ENCODE results near the gene CCP110. TPM values are rescaled to one million over a fixed set of nuclear protein-coding genes. Genes with fewer than 3 reads are reported as not detected.

The CCP110 gene
- polyA plus RNA-seq, 1 donor (not counting 4 experiments of a cell fraction or from before 2014, with no cell fraction given): 5.5 TPM

GRCh38 chr16:19502395-19503131, 21.2 kb upstream of the CCP110 start:
- H3K9ac ChIP-seq (ENCODE audit: control insufficient read depth, extremely low read depth, insufficient read depth, low read length): no peak overlapping the region
- no peaks in the 10 kb centered on the region for H3K9me3 ChIP-seq (ENCODE audit: control insufficient read depth, low read depth, low read length)
- H3K27ac ChIP-seq (ENCODE audit: control insufficient read depth, insufficient read depth, low read length): no peak overlapping the region
- peaks cover 4% of the 10 kb centered on the region for H4K20me1 ChIP-seq (ENCODE audit: control insufficient read depth, extremely low read depth, insufficient read depth, low read length)
- H3K4me2 ChIP-seq (ENCODE audit: control insufficient read depth, extremely low read depth, insufficient read depth, low read depth, low read length): no peak overlapping the region
- peak; percentile 9 for FAIRE-seq
- no peak overlapping the region for H2AFZ ChIP-seq (ENCODE audit: control insufficient read depth, low read length)
- TF ChIP-seq CTCF (optimal IDR thresholded peaks at IDR 0.05 in 1 of 3, IDR thresholded peaks at IDR 0.05 in 1 of 3, conservative IDR thresholded peaks at IDR 0.05 in 1 of 3; ENCODE audit: extremely low read depth in 1 of 3, insufficient read depth in 2 of 3, low read length in 3 of 3) (peak; percentile 59 to 78 (median 74)), EZH2 (IDR thresholded peaks at IDR 0.05; ENCODE audit: low read length) (no peak)
- H3K4me3 ChIP-seq (ENCODE audit: control insufficient read depth in 2 of 3, extremely low read depth in 1 of 3, insufficient read depth in 2 of 3, low read depth in 1 of 3, low read length in 3 of 3): no peak overlapping the region
- peak; percentile 38 for DNase-seq (ENCODE audit: low read depth, low spot score)
- H3K9me1 ChIP-seq (ENCODE audit: control insufficient read depth, extremely low read depth, insufficient read depth, low read length): no peaks in the 10 kb centered on the region
- H3K36me3 ChIP-seq (ENCODE audit: control insufficient read depth in 2 of 2, extremely low read depth in 1 of 2, insufficient read depth in 2 of 2, low read length in 2 of 2): peaks cover 16 to 20% of the 10 kb centered on the region in 2 experiments
- peaks cover 6% of the 10 kb centered on the region for H3K4me1 ChIP-seq (ENCODE audit: control insufficient read depth, extremely low read depth, insufficient read depth, low read length)
- dilution Hi-C loops (cut with MboI; ENCODE audit: extremely low pct_ligation_motif_present, low sequenced_read_pairs): loop anchor here (25.0 kb wide), 1 partner anchor 90 kb away; the partner anchor contains the start of gene TMC5
- no peaks in the 10 kb centered on the region for H3K27me3 ChIP-seq (ENCODE audit: control insufficient read depth, extremely low read depth, insufficient read depth, low read length)
- no peaks in the 10 kb centered on the region for H3K79me2 ChIP-seq (ENCODE audit: control insufficient read depth, insufficient read depth, low read length)

- Histone ChIP-seq H2AFZ (ENCODE audit: control insufficient read depth, low read length) (no peak overlapping the region), H3K9me3 (ENCODE audit: control insufficient read depth, low read depth, low read length) (no peaks in the 10 kb centered on the region), H3K4me1 (ENCODE audit: control insufficient read depth, extremely low read depth, insufficient read depth, low read length) (peaks cover 6% of the 10 kb centered on the region), H3K27ac (ENCODE audit: control insufficient read depth, insufficient read depth, low read length) (no peak overlapping the region), H3K27me3 (ENCODE audit: control insufficient read depth, extremely low read depth, insufficient read depth, low read length) (no peaks in the 10 kb centered on the region), H3K9ac (ENCODE audit: control insufficient read depth, extremely low read depth, insufficient read depth, low read length) (no peak overlapping the region), H3K4me2 (ENCODE audit: control insufficient read depth, extremely low read depth, insufficient read depth, low read depth, low read length) (no peak overlapping the region), H3K36me3 (ENCODE audit: control insufficient read depth in 2 of 2, extremely low read depth in 1 of 2, insufficient read depth in 2 of 2, low read length in 2 of 2) (peaks cover 17 to 20% of the 10 kb centered on the region in 2 experiments), H3K79me2 (ENCODE audit: control insufficient read depth, insufficient read depth, low read length) (no peaks in the 10 kb centered on the region), H3K9me1 (ENCODE audit: control insufficient read depth, extremely low read depth, insufficient read depth, low read length) (no peaks in the 10 kb centered on the region), H3K4me3 (ENCODE audit: control insufficient read depth in 2 of 3, extremely low read depth in 1 of 3, insufficient read depth in 2 of 3, low read depth in 1 of 3, low read length in 3 of 3) (no peak overlapping the region), H4K20me1 (ENCODE audit: control insufficient read depth, extremely low read depth, insufficient read depth, low read length) (peaks cover 4% of the 10 kb centered on the region)
- DNase-seq (ENCODE audit: low read depth, low spot score) (no peak), FAIRE-seq (no peak)
- dilution Hi-C loops (cut with MboI; ENCODE audit: extremely low pct_ligation_motif_present, low sequenced_read_pairs): loop anchor here (25.0 kb wide), 1 partner anchor 91 kb away; the partner anchor contains the start of gene TMC5
- TF ChIP-seq CTCF (optimal IDR thresholded peaks at IDR 0.05 in 1 of 3, IDR thresholded peaks at IDR 0.05 in 1 of 3, conservative IDR thresholded peaks at IDR 0.05 in 1 of 3; ENCODE audit: extremely low read depth in 1 of 3, insufficient read depth in 2 of 3, low read length in 3 of 3): no peak
These were observed 20.2 kb upstream of the CCP110 start for GRCh38 chr16:19503461-19504075.
